Endodermal cell (in vitro differentiated cells): Measurements from ENCODE around the gene FGF23. TPM values are rescaled to one million over a fixed set of nuclear protein-coding genes. Genes with fewer than 3 reads are reported as not detected.

ENCODE experiments used
- DNase-seq: peaks from one replicate; pipeline ENCODE4 v3.0.0-alpha.2; 2017
- H3K27ac ChIP-seq: 2 replicates; pipeline ENCODE4 v1.5.1; 2013; ENCODE audit warnings: mild to moderate bottlenecking, low read depth, low read length, moderate library complexity
- H3K27me3 ChIP-seq: 2 replicates; pipeline ENCODE4 v1.6.1; 2013; ENCODE audit warnings: mild to moderate bottlenecking, low read length, moderate library complexity; ENCODE audit not compliant: insufficient read depth, control insufficient read depth, poor library complexity, severe bottlenecking
- H3K36me3 ChIP-seq: 2 replicates; pipeline ENCODE4 v1.7.0; 2013; ENCODE audit warnings: mild to moderate bottlenecking, low read length, moderate library complexity; ENCODE audit not compliant: control insufficient read depth, insufficient read depth
- H3K4me1 ChIP-seq: one replicate; pipeline ENCODE4 v1.7.0; 2013; ENCODE audit warnings: low read length; ENCODE audit not compliant: control insufficient read depth, insufficient read depth
- H3K4me3 ChIP-seq: 2 replicates; pipeline ENCODE4 v1.5.1; 2013; ENCODE audit warnings: mild to moderate bottlenecking, low read length, moderate library complexity
- H3K9ac ChIP-seq: 2 replicates; pipeline ENCODE4 v1.6.1; 2013; ENCODE audit warnings: mild to moderate bottlenecking, low read length, moderate library complexity; ENCODE audit not compliant: poor library complexity, severe bottlenecking; ENCODE audit errors: extremely low read depth
- H3K9me3 ChIP-seq: 2 replicates; pipeline ENCODE4 v1.6.1; 2013; ENCODE audit warnings: mild to moderate bottlenecking, low read length, moderate library complexity; ENCODE audit not compliant: control insufficient read depth
- H3K27ac Mint-ChIP-seq: 2 replicates; pipeline ENCODE4 v1.8.0; 2020; ENCODE audit warnings: mixed read lengths
- H3K27me3 Mint-ChIP-seq: 2 replicates; pipeline ENCODE4 v1.8.0; 2021; ENCODE audit warnings: mild to moderate bottlenecking, mixed read lengths; ENCODE audit not compliant: insufficient read depth
- H3K36me3 Mint-ChIP-seq: 2 replicates; pipeline ENCODE4 v1.8.0; 2020; ENCODE audit warnings: low read depth, mixed read lengths
- H3K4me1 Mint-ChIP-seq: 2 replicates; pipeline ENCODE4 v1.8.0; 2020; ENCODE audit warnings: mixed read lengths
- H3K4me3 Mint-ChIP-seq: 2 replicates; pipeline ENCODE4 v1.8.0; 2020; ENCODE audit warnings: mild to moderate bottlenecking, moderate library complexity, mixed read lengths
- H3K9me3 Mint-ChIP-seq: 2 replicates; pipeline ENCODE4 v1.8.0; 2020; ENCODE audit warnings: mild to moderate bottlenecking, mixed read lengths
- CTCF ChIP-seq: fragments of 200-600 bp; sonication (generic); conservative IDR thresholded peaks from 2 replicates; pipeline ENCODE4 v1.5.0; 2021; ENCODE audit warnings: antibody characterized with exemption, mild to moderate bottlenecking
- WGBS, 2 experiments: methylation state at CpG; one replicate each; pipeline versions ENCODE4 v1.1.5 to v1.1.7; 2013; ENCODE audit warnings: missing lambda C conversion rate in 2 of 2, mixed read lengths in 1 of 2; ENCODE audit not compliant: insufficient coverage in 1 of 2, insufficient read length in 1 of 2; 5-methylcytosine and 5-hydroxymethylcytosine counted together
- total RNA-seq, 2 donors: library from RNA; stranded (reverse); fragmentation: NEBNext Ultra II Directional in 1 of 2; extraction: Animal tissue kit (Norgen Biotek cat#: 25700) in 1 of 2; gene quantifications; 2 replicates in 1 of 2; 3 replicates in 1 of 2; pipeline ENCODE4 v1.2.1, GENCODE V29; 2021

The FGF23 gene
- total RNA-seq, 2 donors from 2014 or later = 0.33 to 0.44 TPM

- no peak for TF ChIP-seq CTCF
- no peaks in the 10 kb centered on the region for H3K36me3 ChIP-seq
- H3K27me3 Mint-ChIP-seq = peaks cover 18% of the 10 kb centered on the region
- no peaks in the 10 kb centered on the region for H3K36me3 Mint-ChIP-seq
- no peaks in the 10 kb centered on the region for H3K9me3 Mint-ChIP-seq
- H3K4me1 Mint-ChIP-seq = peaks cover 8% of the 10 kb centered on the region
- no peak overlapping the region for H3K9ac ChIP-seq
- H3K4me3 Mint-ChIP-seq = no peak overlapping the region
- no peaks in the 10 kb centered on the region for H3K4me1 ChIP-seq
- no CpG with 5 or more reads among the region's 1 CpG for WGBS, 2 experiments
- no peaks in the 10 kb centered on the region for H3K9me3 ChIP-seq
- H3K27ac Mint-ChIP-seq = no peak overlapping the region
- DNase-seq = no peak
- H3K27ac ChIP-seq = no peak overlapping the region
- H3K4me3 ChIP-seq = no peak overlapping the region
- H3K27me3 ChIP-seq = no peaks in the 10 kb centered on the region
Measured at GRCh38 chr12:4378772-4379171, 740 bp downstream of the FGF23 start.

GRCh38 chr12:4375449-4375848 is 4.1 kb downstream of the FGF23 start:
- no peak for DNase-seq
- H3K9ac ChIP-seq = no peak overlapping the region
- no peak overlapping the region for H3K4me3 Mint-ChIP-seq
- H3K27ac Mint-ChIP-seq = no peak overlapping the region
- no peaks in the 10 kb centered on the region for H3K36me3 Mint-ChIP-seq
- H3K9me3 ChIP-seq = no peaks in the 10 kb centered on the region
- H3K4me3 ChIP-seq = no peak overlapping the region
- no peaks in the 10 kb centered on the region for H3K36me3 ChIP-seq
- H3K9me3 Mint-ChIP-seq = no peaks in the 10 kb centered on the region
- no peak for TF ChIP-seq CTCF
- H3K27me3 Mint-ChIP-seq = peaks cover 14% of the 10 kb centered on the region
- H3K4me1 ChIP-seq = no peaks in the 10 kb centered on the region
- H3K4me1 Mint-ChIP-seq = peaks cover 4% of the 10 kb centered on the region
- no peak overlapping the region for H3K27ac ChIP-seq
- WGBS, 2 experiments = 93 to 94% methylated on average over 5 to 6 of the region's 6 CpGs
- H3K27me3 ChIP-seq = no peaks in the 10 kb centered on the region

- DNase-seq = no peak
- no peaks in the 10 kb centered on the region for H3K9me3 Mint-ChIP-seq
- H3K36me3 Mint-ChIP-seq = no peaks in the 10 kb centered on the region
- Histone ChIP-seq H3K36me3 (no peaks in the 10 kb centered on the region), H3K9me3 (no peaks in the 10 kb centered on the region), H3K9ac (no peak overlapping the region), H3K4me1 (no peaks in the 10 kb centered on the region), H3K4me3 (no peak overlapping the region), H3K27ac (no peak overlapping the region), H3K27me3 (no peaks in the 10 kb centered on the region)
- H3K27ac Mint-ChIP-seq = no peak overlapping the region
- H3K4me1 Mint-ChIP-seq = no peaks in the 10 kb centered on the region
- WGBS, 2 experiments = 88 to 95% methylated on average over 2 of the region's 2 CpGs
- no peak for TF ChIP-seq CTCF
- no peak overlapping the region for H3K4me3 Mint-ChIP-seq
- H3K27me3 Mint-ChIP-seq = peaks cover 11% of the 10 kb centered on the region
Measured at GRCh38 chr12:4372653-4373052, 6.9 kb downstream of the FGF23 start.
